Measurements from ENCODE around the gene HSPB7.

Gene HSPB7

GRCh38 chr1:15969321-15969880 is 48.4 kb downstream of the HSPB7 start:
- Histone ChIP-seq H3K9me2 (ENCODE audit: low read depth, low read length) (no peaks in the 10 kb centered on the region), H3K9ac (ENCODE audit: low read length) (no peak overlapping the region), H3K9me3 (ENCODE audit: low read length) (no peaks in the 10 kb centered on the region), H3K79me2 (ENCODE audit: insufficient read depth, low read length) (no peaks in the 10 kb centered on the region), H3F3A (ENCODE audit: insufficient read depth, low read length) (no peaks in the 10 kb centered on the region), H3K27ac (ENCODE audit: low read depth, low read length, poor library complexity, severe bottlenecking) (no peak overlapping the region), H2AFZ (ENCODE audit: low read length) (no peak overlapping the region), H3K27me3 (ENCODE audit: insufficient read depth, low read length) (no peaks in the 10 kb centered on the region), H3K36me3 (ENCODE audit: insufficient read depth, low read length) (peaks cover 52% of the 10 kb centered on the region), H4K20me1 (ENCODE audit: insufficient read depth, low read length) (no peaks in the 10 kb centered on the region), H3K4me2 (ENCODE audit: low read length) (no peak overlapping the region), H3K4me3 (ENCODE audit: low read depth, low read length, poor library complexity, severe bottlenecking) (no peak overlapping the region), H3K4me1 (ENCODE audit: insufficient read depth, low read length, severe bottlenecking) (peaks cover 29% of the 10 kb centered on the region)
- no peak for TF ChIP-seq EZH2 (IDR thresholded peaks at IDR 0.05; ENCODE audit: borderline replicate concordance, low read length)
- TF ChIP-seq CTCF (IDR thresholded peaks at IDR 0.05; ENCODE audit: low read length) = no peak

GRCh38 chr1:15968172-15968571 is 49.7 kb downstream of the HSPB7 start:
- Histone ChIP-seq H3K4me3 (ENCODE audit: low read depth, low read length, poor library complexity, severe bottlenecking) (no peak overlapping the region), H3K9ac (ENCODE audit: low read length) (no peak overlapping the region), H3K4me1 (ENCODE audit: insufficient read depth, low read length, severe bottlenecking) (peaks cover 34% of the 10 kb centered on the region), H3K79me2 (ENCODE audit: insufficient read depth, low read length) (no peaks in the 10 kb centered on the region), H3K9me2 (ENCODE audit: low read depth, low read length) (no peaks in the 10 kb centered on the region), H3K9me3 (ENCODE audit: low read length) (no peaks in the 10 kb centered on the region), H3K27ac (ENCODE audit: low read depth, low read length, poor library complexity, severe bottlenecking) (no peak overlapping the region), H3F3A (ENCODE audit: insufficient read depth, low read length) (no peaks in the 10 kb centered on the region), H3K27me3 (ENCODE audit: insufficient read depth, low read length) (no peaks in the 10 kb centered on the region), H3K36me3 (ENCODE audit: insufficient read depth, low read length) (peaks cover 52% of the 10 kb centered on the region), H2AFZ (ENCODE audit: low read length) (no peak overlapping the region), H4K20me1 (ENCODE audit: insufficient read depth, low read length) (no peaks in the 10 kb centered on the region), H3K4me2 (ENCODE audit: low read length) (no peak overlapping the region)
- no peak for TF ChIP-seq CTCF (IDR thresholded peaks at IDR 0.05; ENCODE audit: low read length)
- no peak for TF ChIP-seq EZH2 (IDR thresholded peaks at IDR 0.05; ENCODE audit: borderline replicate concordance, low read length)

GRCh38 chr1:15966956-15967344 is 50.9 kb downstream of the HSPB7 start:
- no peak overlapping the region for H2AFZ ChIP-seq (ENCODE audit: low read length)
- no peaks in the 10 kb centered on the region for H3K9me2 ChIP-seq (ENCODE audit: low read depth, low read length)
- no peaks in the 10 kb centered on the region for H3K9me3 ChIP-seq (ENCODE audit: low read length)
- no peaks in the 10 kb centered on the region for H4K20me1 ChIP-seq (ENCODE audit: insufficient read depth, low read length)
- no peak overlapping the region for H3K27ac ChIP-seq (ENCODE audit: low read depth, low read length, poor library complexity, severe bottlenecking)
- no peaks in the 10 kb centered on the region for H3K27me3 ChIP-seq (ENCODE audit: insufficient read depth, low read length)
- H3K36me3 ChIP-seq (ENCODE audit: insufficient read depth, low read length) = peaks cover 40% of the 10 kb centered on the region
- no peaks in the 10 kb centered on the region for H3F3A ChIP-seq (ENCODE audit: insufficient read depth, low read length)
- TF ChIP-seq CTCF (IDR thresholded peaks at IDR 0.05; ENCODE audit: low read length) = no peak
- TF ChIP-seq EZH2 (IDR thresholded peaks at IDR 0.05; ENCODE audit: borderline replicate concordance, low read length) = no peak
- H3K9ac ChIP-seq (ENCODE audit: low read length) = no peak overlapping the region
- H3K79me2 ChIP-seq (ENCODE audit: insufficient read depth, low read length) = no peaks in the 10 kb centered on the region
- no peak overlapping the region for H3K4me2 ChIP-seq (ENCODE audit: low read length)
- peaks cover 34% of the 10 kb centered on the region for H3K4me1 ChIP-seq (ENCODE audit: insufficient read depth, low read length, severe bottlenecking)
- no peak overlapping the region for H3K4me3 ChIP-seq (ENCODE audit: low read depth, low read length, poor library complexity, severe bottlenecking)

All from OCI-LY1 (cell line).